HG03558 (cell line): ENCODE results near the gene MRFAP1L1.

Source experiments
- ATAC-seq: cut with Tn5 transposase; IDR thresholded peaks from one replicate; pipeline ENCODE4 v1.9.1; 2021; ENCODE audit warnings: moderate number of reproducible peaks; ENCODE audit not compliant: unreplicated experiment; ENCODE audit errors: extremely low read depth

MRFAP1L1 gene

GRCh38 chr4:6672131-6672530, 37.5 kb downstream of the MRFAP1L1 start:
- ATAC-seq = no peak

- ATAC-seq = no peak
Observed at GRCh38 chr4:6671648-6672047, 38.0 kb downstream of the MRFAP1L1 start.

GRCh38 chr4:6668391-6668790, 41.3 kb downstream of the MRFAP1L1 start:
- no peak for ATAC-seq

GRCh38 chr4:6665320-6665654, 44.4 kb downstream of the MRFAP1L1 start:
- no peak for ATAC-seq

GRCh38 chr4:6663596-6664393, 45.9 kb downstream of the MRFAP1L1 start:
- ATAC-seq = no peak

GRCh38 chr4:6662591-6662990, 47.1 kb downstream of the MRFAP1L1 start:
- ATAC-seq = no peak

- ATAC-seq = no peak
Observed at GRCh38 chr4:6660430-6660829, 49.2 kb downstream of the MRFAP1L1 start.

GRCh38 chr4:6659897-6660296, 49.8 kb downstream of the MRFAP1L1 start:
- no peak for ATAC-seq

- no peak for ATAC-seq
Observed at GRCh38 chr4:6658597-6659075, 51.0 kb downstream of the MRFAP1L1 start.

GRCh38 chr4:6658209-6658595, 51.5 kb downstream of the MRFAP1L1 start:
- no peak for ATAC-seq
